ENCODE results near the gene SSPN. TPM values are rescaled to one million over a fixed set of nuclear protein-coding genes. Genes with fewer than 3 reads are reported as not detected.

Gene SSPN
- total and polyA plus RNA-seq, 9 of the 15 experiments (the other 6 are each of a cell fraction or from before 2014, with no cell fraction given): 0.40 TPM; not detected in 8

- Histone ChIP-seq H2AFZ (ENCODE audit: low read depth, low read length) (0 out of 2 replicates have a peak overlapping the region, but pooled peaks have one; percentile 27), H3K36me3 (ENCODE audit: control insufficient read depth, insufficient read depth, low read length) (no peaks in the 10 kb centered on the region), H3K79me2 (ENCODE audit: control insufficient read depth, insufficient read depth, low read length) (no peaks in the 10 kb centered on the region), H3K9me1 (ENCODE audit: control insufficient read depth, insufficient read depth, low read length) (no peaks in the 10 kb centered on the region), H4K20me1 (replicated peaks; ENCODE audit: control insufficient read depth, insufficient read depth, low read length) (no peaks in the 10 kb centered on the region), H3K9me3 (replicated peaks; ENCODE audit: control insufficient read depth, insufficient read depth, low read depth, low read length) (no peaks in the 10 kb centered on the region), H3K9ac (ENCODE audit: insufficient read depth in 1 of 2, low read depth in 2 of 2, low read length in 2 of 2) (no peak overlapping the region), H3K4me2 (ENCODE audit: insufficient read depth, low read length) (no peak overlapping the region), H3K4me1 (replicated peaks in 1 of 2; ENCODE audit: control insufficient read depth in 2 of 2, insufficient read depth in 2 of 2, low read length in 2 of 2) (no peaks in the 10 kb centered on the region), H3K27me3 (ENCODE audit: control insufficient read depth in 2 of 2, insufficient read depth in 2 of 2, low read length in 2 of 2) (0 out of 5 replicates have a peak, but pooled peaks cover 0 to 4% of the 10 kb centered on the region in 2 experiments), H3K27ac (ENCODE audit: extremely low read depth, low read depth, low read length) (no peak overlapping the region), H3K4me3 (no peak overlapping the region)
- no peak for FAIRE-seq
- POLR2A ChIA-PET: interaction anchor here (1.1 kb wide), 1 partner anchor 11 kb away, joined by 3 read pairs; no protein-coding TSS in a partner anchor
- no peak for TF ChIP-seq PBX2 (CRISPR knock-in tag; IDR thresholded peaks at IDR 0.05; ENCODE audit: low read depth)
- TF ChIP-seq PBX2 (tag; conservative IDR thresholded peaks at IDR 0.05; ENCODE audit: low read depth): no peak
- TF ChIP-seq USF2 (CRISPR knock-in tag; IDR thresholded peaks at IDR 0.05): peak; percentile 43; the same call in 1 of the 2 replicates
- intact Hi-C loops (cut with micrococcal nuclease) (no loop called here), in situ Hi-C loops (cut with MboI) (no loop called here)
- WGBS (ENCODE audit: insufficient coverage, low coverage, missing lambda C conversion rate): 24% methylated on average over 9 of the region's 9 CpGs
- CTCF ChIA-PET (ENCODE audit: low intra/inter-chr PET ratio): no interaction called here
- no TSS peak for BruUV-seq (replicated peaks)
- DNase-seq (ENCODE audit: extremely low read depth in 1 of 4, low spot score in 3 of 4): no peak
- no peak for ATAC-seq
Measured at GRCh38 chr12:26233631-26234030, 38.3 kb downstream of the SSPN start.

Data from K562 (cell line).